Measurements from ENCODE around the gene MRPL27.

DNA sequence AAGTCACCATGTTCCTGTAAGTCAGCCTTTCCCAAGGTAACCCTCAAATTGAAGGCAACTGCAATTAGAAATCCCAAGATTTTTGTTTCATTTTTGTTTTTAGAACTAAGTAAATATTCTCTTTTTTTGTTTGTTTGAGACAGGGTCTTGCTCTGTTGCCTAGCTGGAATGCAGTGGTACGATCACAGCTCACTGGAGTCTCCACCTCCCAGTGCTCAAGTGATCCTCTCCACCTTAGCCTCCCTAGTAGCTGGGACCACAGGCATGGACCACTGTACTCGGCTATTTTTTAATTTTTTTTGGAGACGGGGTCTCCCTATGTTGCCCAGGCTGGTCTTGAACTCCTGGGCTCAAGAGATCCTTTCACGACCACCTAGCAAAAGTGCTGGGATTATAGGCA, 34.9 kb upstream of the MRPL27 start:
- TF ChIP-seq POLR2A (IDR thresholded peaks at IDR 0.05): no peak
- TF ChIP-seq, protein P1, sequence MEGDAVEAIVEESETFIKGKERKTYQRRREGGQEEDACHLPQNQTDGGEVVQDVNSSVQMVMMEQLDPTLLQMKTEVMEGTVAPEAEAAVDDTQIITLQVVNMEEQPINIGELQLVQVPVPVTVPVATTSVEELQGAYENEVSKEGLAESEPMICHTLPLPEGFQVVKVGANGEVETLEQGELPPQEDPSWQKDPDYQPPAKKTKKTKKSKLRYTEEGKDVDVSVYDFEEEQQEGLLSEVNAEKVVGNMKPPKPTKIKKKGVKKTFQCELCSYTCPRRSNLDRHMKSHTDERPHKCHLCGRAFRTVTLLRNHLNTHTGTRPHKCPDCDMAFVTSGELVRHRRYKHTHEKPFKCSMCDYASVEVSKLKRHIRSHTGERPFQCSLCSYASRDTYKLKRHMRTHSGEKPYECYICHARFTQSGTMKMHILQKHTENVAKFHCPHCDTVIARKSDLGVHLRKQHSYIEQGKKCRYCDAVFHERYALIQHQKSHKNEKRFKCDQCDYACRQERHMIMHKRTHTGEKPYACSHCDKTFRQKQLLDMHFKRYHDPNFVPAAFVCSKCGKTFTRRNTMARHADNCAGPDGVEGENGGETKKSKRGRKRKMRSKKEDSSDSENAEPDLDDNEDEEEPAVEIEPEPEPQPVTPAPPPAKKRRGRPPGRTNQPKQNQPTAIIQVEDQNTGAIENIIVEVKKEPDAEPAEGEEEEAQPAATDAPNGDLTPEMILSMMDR (IDR thresholded peaks at IDR 0.05 in 8 of 11, conservative IDR thresholded peaks at IDR 0.05 in 3 of 11): no peak
- TF ChIP-seq POLR2AphosphoS5 (IDR thresholded peaks at IDR 0.05): no peak

Measured in spleen (tissue), 7 donors.